GM19023 (cell line): ENCODE results near the gene OR10P1.
"Not testable (repeated sequence)": the region's sequence is repeated elsewhere in the genome, so short reads cannot be mapped to it uniquely, and the experiment has no call there.

Experiments used
- ATAC-seq: cut with Tn5 transposase; IDR thresholded peaks from one replicate; pipeline ENCODE4 v1.9.1; 2021; ENCODE audit warnings: mild to moderate bottlenecking, moderate library complexity; ENCODE audit not compliant: unreplicated experiment

OR10P1 gene

DNA sequence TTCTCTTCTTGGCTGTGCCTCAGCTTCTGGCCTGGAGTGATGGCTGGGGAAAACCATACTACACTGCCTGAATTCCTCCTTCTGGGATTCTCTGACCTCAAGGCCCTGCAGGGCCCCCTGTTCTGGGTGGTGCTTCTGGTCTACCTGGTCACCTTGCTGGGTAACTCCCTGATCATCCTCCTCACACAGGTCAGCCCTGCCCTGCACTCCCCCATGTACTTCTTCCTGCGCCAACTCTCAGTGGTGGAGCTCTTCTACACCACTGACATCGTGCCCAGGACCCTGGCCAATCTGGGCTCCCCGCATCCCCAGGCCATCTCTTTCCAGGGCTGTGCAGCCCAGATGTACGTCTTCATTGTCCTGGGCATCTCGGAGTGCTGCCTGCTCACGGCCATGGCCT is at the start of gene OR10P1:
OR10P1 (plus strand) TSS at position 40 of the 400 bp plus-strand sequence; CDS start at position 40, 0 bp downstream.
- no peak for ATAC-seq

DNA sequence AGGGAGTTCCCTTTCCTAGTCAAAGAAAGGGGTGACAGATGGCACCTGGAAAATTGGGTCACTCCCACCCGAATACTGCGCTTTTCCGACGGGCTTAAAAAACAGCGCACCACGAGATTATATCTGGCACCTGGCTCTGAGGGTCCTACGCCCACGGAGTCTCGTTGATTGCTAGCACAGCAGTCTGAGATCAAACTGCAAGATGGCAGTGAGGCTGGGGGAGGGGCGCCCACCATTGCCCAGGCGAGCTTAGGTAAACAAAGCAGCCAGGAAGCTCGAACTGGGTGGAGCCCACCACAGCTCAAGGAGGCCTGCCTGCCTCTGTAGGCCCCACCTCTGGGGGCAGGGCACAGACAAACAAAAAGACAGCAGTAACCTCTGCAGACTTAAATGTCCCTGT is 46.5 kb upstream of the OR10P1 start:
- ATAC-seq, result not testable (repeated sequence)

DNA sequence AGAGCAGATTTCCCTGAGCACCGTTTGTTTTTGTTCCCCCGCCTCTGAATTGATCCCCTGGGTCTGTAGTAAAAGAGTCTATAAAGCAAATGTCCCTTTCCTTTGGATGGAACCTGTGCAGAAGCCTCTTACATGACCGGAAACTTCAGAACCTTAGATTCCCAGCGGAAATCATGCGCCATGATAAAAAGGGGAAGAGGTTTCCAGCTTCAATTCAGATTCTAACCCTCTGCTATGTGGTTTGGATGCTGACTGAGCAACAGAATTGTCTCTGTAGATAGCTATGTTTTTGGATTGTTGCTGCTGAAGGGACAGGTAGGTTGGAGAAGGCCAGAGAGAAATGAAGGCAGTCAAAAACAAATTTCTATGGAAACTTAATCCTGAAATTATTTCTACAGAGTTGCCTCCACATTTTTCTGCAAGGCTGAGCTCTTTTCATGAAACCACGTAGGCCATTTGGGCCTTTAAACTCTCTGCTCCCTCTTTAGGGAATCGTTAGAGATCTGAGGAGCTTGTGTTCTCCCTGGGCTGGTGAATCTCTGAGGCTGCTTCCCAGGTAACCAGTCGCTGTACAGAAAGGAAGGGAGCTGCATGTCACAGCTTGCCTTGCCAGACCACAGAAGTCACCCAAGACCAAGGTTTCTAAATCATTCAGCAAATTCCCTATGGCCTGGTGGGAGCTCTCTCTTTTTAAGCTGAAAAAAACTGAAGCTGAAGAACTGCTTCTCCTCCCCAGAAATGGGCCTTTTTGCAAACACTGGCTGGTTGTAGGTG is 28.7 kb upstream of the OR10P1 start:
- no peak for ATAC-seq

DNA sequence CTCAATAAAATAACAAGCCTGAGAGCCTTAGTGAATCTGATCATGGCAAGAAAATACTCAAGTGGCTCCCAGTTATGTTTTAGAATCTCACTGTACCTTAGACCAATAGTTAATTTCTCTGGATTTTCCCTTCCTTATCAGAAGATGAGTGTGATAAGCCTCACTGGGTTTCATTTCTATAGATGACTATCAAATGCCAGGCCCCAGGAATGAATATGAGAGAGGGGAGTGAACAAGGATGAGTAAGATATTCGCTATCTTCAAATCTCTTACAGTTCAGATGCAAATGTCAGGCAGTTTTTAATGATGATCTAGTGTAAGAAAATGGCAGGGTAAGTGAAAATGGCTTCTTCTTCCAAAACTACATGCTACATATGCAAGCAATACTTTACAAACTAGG is 26.1 kb upstream of the OR10P1 start:
- ATAC-seq, result no peak

- no peak for ATAC-seq
These were observed 24.0 kb upstream of the OR10P1 start for GRCh38 chr12:55612646-55613045.

DNA sequence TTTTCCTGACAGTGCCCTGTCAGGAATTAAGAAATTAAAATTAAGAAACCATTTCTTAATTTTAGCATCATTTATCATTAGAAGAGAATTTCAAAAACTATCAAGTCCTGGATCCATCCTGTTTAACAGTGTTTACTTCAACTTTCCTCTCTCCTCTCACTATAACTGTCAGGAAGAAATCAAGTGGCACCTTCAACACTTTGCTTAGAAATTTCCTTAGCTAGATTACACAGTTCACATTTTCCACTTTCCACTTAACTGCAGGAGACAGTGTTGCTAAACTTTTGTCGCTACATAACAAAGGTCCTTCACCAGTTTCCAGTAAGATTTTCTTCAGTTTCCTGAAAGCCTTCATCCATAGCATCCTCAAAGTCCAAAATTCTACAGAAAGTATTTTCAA is 21.9 kb upstream of the OR10P1 start:
- ATAC-seq, result no peak

- ATAC-seq, result peak; percentile 77
These were observed 17.1 kb upstream of the OR10P1 start for GRCh38 chr12:55619354-55620138.

DNA sequence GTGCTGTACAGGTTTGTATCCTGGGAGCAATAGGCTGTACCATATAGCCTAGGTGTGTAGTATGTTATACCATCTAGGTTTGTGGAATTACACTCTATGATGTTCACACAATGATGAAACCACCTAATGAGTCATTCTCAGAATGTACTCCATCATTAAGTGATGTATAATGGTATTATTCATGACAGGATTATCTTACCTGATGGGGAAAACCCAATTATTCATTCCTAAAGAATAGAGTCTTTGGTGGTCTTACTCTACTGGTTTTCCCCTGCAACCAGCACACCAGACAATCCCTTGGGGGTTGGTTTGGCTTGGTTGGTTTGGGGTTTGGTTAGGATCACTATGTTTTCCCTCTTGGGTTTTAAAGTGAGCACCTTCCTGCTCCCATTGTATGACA is 12.6 kb upstream of the OR10P1 start:
- ATAC-seq, result peak; percentile 48

DNA sequence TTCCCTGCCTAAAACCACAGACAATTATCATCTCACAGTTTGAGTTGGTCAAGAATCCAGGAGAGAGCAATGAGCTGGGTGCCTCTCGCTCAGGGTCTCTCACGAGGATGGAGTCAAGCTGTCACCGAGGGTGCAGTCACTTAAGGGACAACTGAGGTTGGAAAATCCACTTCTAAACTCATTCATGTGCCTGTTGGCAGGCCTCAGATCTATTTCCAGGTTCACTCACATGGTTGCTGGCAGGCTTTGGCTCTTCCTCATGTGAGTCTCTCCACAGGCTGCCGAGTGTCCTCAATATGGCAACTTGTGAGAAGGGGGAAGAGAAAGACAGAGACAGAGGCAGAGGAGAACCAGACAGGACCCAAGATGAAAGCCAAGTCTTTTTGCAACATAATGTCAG is 10.5 kb upstream of the OR10P1 start:
- ATAC-seq, result no peak

DNA sequence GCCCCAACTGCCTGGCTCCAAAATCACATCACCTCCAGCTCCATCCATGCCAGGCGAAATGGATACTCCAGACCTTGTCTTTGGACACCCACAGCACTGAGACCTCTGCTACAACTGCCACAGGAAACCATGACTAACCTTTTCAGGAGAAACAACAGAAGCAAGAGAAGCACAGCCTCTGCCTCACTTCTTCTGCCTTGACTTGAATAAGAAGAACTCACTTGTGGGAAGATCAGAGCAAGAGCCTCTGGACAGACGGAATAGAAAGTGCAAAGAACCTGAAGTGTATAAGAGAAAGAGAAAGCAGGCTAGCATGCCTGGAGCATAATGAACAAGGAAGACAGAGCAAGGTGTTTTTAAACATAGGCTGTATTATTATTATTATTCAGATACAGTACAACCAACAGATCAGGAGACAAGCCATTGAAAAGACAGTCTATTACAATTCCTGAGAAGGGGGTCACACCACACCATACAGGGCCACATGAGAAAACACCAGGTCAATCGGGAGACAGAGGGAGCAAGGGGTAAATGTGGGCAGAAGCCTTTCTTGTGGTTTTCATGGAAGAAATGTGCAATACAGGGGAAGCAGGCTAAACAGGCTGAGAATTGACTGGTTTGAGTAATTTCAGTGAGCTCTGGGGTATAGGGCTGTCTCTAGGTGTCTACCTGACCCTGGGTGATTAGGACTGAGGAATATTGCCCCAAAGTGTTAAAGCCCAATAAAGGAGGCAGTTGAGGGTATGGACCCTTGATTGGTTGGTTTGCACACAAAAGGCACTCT is 7.4 kb upstream of the OR10P1 start:
- ATAC-seq, result no peak

DNA sequence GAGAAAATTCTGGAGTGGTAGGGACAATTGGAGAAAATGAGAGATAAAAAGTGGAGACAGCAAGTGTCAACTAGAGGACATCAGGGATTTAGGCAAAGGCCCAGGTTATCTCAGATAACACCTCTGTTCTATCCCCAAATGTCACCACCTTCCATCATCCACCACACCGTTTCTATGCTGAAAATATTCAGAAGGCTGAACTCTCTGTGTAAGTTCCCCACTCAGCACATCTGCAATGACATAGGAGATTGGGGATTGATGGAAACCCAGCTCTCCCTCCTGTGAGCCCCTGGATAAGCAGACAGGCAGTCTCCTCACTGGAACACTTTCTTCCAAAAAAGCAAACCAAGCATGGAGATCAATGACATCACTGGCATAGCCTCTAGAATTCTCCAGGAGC is 5.6 kb upstream of the OR10P1 start:
- no peak for ATAC-seq

DNA sequence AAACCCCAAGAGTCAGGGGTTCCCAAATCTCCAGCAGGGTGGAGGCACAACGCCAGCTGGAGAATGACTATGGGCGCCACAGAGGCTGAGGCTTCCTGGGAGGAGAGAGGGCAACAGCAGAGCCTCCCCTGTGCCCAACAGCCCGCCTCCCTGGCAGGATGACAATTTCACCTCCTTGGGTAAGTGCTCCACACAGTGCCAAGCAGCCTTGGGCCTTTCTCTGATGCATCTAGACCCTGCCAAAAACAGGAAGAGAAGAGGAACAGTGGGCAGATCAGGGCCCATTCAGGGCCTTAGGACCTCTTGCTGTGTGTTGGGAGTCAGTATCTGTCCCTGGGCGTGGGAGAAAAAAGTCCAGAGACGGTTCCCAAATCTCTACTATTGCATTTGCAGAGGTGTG is 5.0 kb upstream of the OR10P1 start:
- ATAC-seq, result no peak

DNA sequence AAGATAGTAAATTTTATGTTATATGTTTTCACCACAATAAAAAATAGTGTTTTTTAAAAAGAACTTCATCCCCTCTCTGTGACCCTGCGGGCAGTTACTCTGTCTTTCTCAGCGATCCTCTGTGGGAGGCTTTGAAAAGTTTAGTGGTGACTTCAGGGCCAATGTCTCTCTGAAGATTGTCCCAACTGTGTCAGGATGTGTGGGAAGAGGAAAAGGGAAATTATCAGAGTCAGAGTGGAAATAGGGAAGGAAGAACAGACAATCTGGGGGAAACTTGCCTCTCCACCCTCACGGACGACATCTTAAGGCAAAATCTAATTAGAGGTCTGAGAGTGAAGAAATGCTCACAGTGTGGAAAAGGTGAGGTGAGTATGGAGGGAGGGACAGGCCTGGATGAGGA is 3.5 kb upstream of the OR10P1 start:
- ATAC-seq, result no peak

DNA sequence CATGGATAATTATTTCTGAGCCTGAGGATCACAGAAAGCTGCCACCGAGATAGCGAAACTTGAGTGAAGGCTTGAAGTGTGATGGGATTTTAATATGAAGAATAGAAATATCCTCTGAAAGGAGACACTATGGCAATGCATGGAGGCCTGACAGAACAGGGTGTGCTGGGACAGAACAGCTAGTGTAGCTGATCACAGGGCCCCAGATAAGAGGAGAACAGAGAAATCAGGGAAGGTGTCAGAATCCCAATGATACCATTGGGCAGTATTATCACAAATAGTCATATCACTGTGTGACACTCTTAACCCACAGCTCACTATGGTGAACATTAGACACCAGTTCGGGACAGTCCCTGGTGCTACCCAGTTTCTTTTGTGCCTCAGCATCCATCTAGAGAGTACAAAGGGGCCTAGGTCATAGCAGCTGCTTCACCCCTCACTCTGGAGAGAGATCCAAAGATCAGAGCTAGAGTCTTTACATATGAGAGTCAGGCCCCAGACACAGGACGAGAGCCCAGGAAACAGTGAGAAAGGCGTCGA is 506 bp upstream of the OR10P1 start:
- no peak for ATAC-seq

DNA sequence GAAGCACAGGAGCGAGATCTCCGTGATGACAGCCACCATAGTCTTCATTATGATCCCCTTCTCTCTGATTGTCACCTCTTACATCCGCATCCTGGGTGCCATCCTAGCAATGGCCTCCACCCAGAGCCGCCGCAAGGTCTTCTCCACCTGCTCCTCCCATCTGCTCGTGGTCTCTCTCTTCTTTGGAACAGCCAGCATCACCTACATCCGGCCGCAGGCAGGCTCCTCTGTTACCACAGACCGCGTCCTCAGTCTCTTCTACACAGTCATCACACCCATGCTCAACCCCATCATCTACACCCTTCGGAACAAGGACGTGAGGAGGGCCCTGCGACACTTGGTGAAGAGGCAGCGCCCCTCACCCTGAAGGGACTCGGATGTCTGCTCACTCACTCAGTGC is 775 bp downstream of the OR10P1 start:
- no peak for ATAC-seq

- ATAC-seq, result no peak
These were observed 4.9 kb downstream of the OR10P1 start for GRCh38 chr12:55641595-55641994.

DNA sequence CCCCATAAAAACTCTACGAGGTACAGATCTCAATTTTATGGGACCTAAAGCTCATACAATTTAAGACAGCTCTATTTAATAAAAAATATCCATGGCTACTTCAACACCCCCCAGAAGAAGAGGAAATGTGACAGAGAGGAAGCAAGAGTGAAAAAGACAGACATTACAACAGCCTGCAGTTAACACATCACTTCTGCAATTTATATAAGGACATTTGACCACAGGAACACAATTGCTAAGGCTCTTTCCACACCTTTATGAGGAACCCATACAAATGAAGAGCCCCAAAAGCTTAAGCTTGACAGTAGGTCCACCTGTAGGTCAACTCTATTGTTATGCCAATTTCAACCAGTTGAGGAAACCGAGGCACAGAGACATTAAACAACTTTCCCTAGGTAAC is 5.6 kb downstream of the OR10P1 start:
- no peak for ATAC-seq

- ATAC-seq, result no peak
These were observed 6.0 kb downstream of the OR10P1 start for GRCh38 chr12:55642669-55643068.

DNA sequence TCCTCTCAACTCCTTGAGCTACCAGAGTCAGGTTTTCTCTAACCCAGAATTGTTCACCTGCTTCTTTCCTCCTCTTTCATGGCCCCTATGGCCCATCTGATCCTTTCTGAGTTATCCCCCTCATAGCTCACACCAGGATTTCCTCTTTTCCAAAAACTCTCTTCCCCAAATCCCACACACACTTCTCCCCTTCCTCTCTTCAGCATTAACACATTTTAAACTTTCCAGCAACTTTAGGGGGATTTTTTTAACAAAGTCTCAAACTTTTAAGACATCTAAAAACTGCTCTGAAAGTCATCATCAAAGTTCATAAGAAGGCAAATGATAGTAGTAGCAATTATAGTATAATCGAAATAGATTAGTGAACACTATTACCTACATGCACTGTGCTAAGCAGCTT is 7.9 kb downstream of the OR10P1 start:
- no peak for ATAC-seq

DNA sequence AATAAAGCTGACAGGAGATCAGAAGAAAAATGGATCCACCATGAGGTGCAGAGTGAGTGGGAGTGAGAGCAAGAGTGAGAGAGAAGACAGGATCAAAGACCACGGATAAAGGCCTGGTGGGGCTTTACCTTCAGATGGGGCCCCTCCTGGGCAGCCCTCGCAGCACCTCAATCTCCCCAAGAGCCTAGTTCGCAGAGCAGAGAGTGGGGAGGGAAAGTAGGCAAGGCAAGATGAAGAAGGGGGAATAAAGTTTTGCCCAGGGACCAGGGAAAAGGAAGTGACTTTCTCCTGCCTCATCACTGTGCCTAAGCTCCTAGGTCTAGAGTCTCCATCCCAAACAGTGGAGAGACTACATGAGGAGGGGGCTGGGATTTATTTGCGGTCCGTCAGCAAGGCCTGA is 10.3 kb downstream of the OR10P1 start:
- no peak for ATAC-seq

DNA sequence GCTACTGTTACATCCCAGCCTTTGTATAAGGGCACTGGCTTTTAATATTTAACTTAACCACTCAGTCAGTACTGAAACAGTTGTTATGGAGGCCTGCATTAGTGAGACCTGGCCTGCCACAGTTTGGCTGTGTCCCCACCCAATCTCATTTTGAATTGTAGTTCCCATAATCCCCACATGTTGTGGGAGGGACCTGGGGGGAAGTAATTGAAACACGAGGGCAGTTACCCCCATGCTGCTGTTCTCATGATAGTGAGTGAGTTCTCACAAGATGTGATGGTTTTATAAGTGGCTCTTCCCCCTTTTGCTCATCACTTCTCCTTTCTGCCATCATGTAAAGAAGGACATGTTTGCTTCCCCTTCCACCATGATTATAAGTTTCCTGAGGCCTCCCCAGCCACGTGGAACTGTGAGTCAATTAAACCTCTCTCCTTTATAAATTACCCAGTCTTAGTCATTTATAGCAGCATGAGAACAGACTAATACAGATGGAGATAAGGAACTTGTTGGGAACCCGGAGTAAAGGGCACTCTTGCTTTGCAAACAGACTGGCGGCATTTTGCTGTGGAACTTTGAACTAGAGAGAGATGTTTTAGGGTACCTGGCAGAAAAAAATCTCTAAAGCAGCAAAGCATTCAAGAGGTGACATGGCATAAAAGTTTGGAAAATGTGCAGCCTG is 14.1 kb downstream of the OR10P1 start:
- ATAC-seq, result not testable (repeated sequence)
